ENCODE results near the gene PCDHA11. TPM values are rescaled to one million over a fixed set of nuclear protein-coding genes. Genes with fewer than 3 reads are reported as not detected.

PCDHA11 gene, protein sequence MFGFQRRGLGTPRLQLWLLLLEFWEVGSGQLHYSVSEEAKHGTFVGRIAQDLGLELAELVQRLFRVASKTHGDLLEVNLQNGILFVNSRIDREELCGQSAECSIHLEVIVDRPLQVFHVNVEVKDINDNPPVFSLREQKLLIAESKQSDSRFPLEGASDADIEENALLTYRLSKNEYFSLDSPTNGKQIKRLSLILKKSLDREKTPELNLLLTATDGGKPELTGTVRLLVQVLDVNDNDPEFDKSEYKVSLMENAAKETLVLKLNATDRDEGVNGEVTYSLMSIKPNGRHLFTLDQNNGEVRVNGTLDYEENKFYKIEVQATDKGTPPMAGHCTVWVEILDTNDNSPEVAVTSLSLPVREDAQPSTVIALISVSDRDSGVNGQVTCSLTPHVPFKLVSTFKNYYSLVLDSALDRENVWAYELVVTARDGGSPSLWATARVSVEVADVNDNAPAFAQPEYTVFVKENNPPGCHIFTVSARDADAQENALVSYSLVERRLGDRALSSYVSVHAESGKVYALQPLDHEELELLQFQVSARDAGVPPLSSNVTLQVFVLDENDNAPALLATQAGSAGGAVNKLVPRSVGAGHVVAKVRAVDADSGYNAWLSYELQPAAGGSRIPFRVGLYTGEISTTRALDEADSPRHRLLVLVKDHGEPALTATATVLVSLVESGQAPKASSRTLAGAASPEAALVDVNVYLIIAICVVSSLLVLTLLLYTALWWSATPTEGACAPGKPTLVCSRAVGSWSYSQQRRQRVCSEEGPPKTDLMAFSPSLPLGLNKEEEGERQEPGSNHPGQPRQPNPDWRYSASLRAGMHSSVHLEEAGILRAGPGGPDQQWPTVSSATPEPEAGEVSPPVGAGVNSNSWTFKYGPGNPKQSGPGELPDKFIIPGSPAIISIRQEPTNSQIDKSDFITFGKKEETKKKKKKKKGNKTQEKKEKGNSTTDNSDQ
- total RNA-seq (2014; rRNA removed; shearing (Covaris generic)) (22.9 and 26.5 TPM in 2 replicates), polyA plus RNA-seq (2016; fragmentation: Nextera tagmentation; extraction: Ambion mirVana) (8.5 and 11.6 TPM in 2 replicates)
- long read RNA-seq, full-length matches to known transcripts, result 3 of 3 reads
- long read RNA-seq, partial matches to known transcripts, result 0 of 3 reads
- long read RNA-seq, other reads (novel, unspliced or antisense), result 0 of 3 reads

DNA sequence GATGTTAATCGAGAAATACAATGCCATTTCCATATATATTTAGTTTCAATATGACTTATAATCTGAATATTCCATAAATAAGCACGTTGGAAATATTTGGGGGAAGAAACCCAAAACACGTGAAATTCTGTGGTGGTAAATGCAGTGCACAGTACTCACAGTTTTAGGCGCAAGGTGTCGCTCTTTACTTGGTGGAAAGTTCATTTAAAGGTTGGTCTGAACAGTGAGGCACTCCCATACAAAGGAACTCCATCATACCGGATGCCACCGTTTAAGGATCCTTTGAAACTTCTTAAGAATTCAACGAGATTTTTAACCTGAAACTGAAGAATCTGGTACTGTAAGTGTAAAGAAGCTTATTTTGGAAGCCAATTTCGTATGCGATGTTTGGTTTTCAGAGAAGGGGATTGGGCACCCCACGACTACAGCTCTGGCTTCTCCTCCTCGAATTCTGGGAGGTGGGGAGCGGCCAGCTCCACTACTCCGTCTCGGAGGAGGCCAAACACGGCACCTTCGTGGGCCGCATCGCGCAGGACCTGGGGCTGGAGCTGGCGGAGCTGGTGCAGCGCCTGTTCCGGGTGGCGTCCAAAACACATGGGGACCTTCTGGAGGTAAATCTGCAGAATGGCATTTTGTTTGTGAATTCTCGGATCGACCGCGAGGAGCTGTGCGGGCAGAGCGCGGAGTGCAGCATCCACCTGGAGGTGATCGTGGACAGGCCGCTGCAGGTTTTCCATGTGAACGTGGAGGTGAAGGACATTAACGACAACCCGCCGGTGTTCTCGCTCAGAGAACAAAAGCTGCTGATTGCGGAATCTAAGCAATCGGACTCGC, at the start of gene PCDHA11:
TSS of gene PCDHA11 (plus strand) at position 237 of the 834 bp plus-strand sequence. CDS start at position 384, 147 bp downstream.
- Mint-ChIP-seq H3K4me1 (peaks cover 11% of the 10 kb centered on the region), H3K27me3 (ENCODE audit: insufficient read depth, low read depth, poor library complexity) (no peaks in the 10 kb centered on the region), H3K27ac (peak within 1 kb of the TSS; percentile 86), H3K36me3 (ENCODE audit: low read depth) (peaks cover 38% of the 10 kb centered on the region), H3K4me3 (peak within 1 kb of the TSS; percentile 86), H3K9me3 (peaks cover 22% of the 10 kb centered on the region; the same call in 2 of the 3 replicates)
- H3F3A ChIP-seq (replicated peaks; ENCODE audit: low read depth), result no peaks in the 10 kb centered on the region
- H3K36me3 ChIP-seq (ENCODE audit: insufficient read depth), result no peaks in the 10 kb centered on the region; the same call in 1 of the 2 replicates
- no peaks in the 10 kb centered on the region for H3K27me3 ChIP-seq (ENCODE audit: insufficient read depth)
- peaks cover 27% of the 10 kb centered on the region for H3K79me2 ChIP-seq (replicated peaks; ENCODE audit: insufficient read depth)
- ATAC-seq, result peak; percentile 94
- H3K4me1 ChIP-seq (ENCODE audit: insufficient read depth), result 0 out of 2 replicates have a peak, but pooled peaks cover 9% of the 10 kb centered on the region
- H4K20me1 ChIP-seq (replicated peaks; ENCODE audit: insufficient read depth), result no peaks in the 10 kb centered on the region; the same call in 1 of the 2 replicates
- H3K4me2 ChIP-seq, result peak within 1 kb of the TSS; percentile 72
- peak within 1 kb of the TSS; percentile 59 for H3K4me3 ChIP-seq
- no peaks in the 10 kb centered on the region for H3K9me2 ChIP-seq (ENCODE audit: insufficient read depth)
- no peak within 1 kb of the TSS for H2AFZ ChIP-seq
- peak within 1 kb of the TSS; percentile 48; the same call in 1 of the 2 replicates for H3K27ac ChIP-seq (ENCODE audit: low read depth)
- DNase-seq (ENCODE audit: low spot score), result peak; percentile 87
- TF ChIP-seq STAT1 (IDR thresholded peaks at IDR 0.05; ENCODE audit: unreplicated experiment), result no peak
- TF ChIP-seq CREB1 (CRISPR knock-in tag; IDR thresholded peaks at IDR 0.05; ENCODE audit: low read depth), result no peak
- TF ChIP-seq NANOG (IDR thresholded peaks at IDR 0.05; ENCODE audit: borderline replicate concordance), result peak; percentile 34; the same call in 1 of the 2 replicates
- TF ChIP-seq, protein P1, sequence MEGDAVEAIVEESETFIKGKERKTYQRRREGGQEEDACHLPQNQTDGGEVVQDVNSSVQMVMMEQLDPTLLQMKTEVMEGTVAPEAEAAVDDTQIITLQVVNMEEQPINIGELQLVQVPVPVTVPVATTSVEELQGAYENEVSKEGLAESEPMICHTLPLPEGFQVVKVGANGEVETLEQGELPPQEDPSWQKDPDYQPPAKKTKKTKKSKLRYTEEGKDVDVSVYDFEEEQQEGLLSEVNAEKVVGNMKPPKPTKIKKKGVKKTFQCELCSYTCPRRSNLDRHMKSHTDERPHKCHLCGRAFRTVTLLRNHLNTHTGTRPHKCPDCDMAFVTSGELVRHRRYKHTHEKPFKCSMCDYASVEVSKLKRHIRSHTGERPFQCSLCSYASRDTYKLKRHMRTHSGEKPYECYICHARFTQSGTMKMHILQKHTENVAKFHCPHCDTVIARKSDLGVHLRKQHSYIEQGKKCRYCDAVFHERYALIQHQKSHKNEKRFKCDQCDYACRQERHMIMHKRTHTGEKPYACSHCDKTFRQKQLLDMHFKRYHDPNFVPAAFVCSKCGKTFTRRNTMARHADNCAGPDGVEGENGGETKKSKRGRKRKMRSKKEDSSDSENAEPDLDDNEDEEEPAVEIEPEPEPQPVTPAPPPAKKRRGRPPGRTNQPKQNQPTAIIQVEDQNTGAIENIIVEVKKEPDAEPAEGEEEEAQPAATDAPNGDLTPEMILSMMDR (conservative IDR thresholded peaks at IDR 0.05; ENCODE audit: low read depth in 2 of 2), result peak; percentile 76 to 82
- TF ChIP-seq, protein P2, sequence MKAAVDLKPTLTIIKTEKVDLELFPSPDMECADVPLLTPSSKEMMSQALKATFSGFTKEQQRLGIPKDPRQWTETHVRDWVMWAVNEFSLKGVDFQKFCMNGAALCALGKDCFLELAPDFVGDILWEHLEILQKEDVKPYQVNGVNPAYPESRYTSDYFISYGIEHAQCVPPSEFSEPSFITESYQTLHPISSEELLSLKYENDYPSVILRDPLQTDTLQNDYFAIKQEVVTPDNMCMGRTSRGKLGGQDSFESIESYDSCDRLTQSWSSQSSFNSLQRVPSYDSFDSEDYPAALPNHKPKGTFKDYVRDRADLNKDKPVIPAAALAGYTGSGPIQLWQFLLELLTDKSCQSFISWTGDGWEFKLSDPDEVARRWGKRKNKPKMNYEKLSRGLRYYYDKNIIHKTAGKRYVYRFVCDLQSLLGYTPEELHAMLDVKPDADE (IDR thresholded peaks at IDR 0.05), result no peak
- TF ChIP-seq, protein P3, sequence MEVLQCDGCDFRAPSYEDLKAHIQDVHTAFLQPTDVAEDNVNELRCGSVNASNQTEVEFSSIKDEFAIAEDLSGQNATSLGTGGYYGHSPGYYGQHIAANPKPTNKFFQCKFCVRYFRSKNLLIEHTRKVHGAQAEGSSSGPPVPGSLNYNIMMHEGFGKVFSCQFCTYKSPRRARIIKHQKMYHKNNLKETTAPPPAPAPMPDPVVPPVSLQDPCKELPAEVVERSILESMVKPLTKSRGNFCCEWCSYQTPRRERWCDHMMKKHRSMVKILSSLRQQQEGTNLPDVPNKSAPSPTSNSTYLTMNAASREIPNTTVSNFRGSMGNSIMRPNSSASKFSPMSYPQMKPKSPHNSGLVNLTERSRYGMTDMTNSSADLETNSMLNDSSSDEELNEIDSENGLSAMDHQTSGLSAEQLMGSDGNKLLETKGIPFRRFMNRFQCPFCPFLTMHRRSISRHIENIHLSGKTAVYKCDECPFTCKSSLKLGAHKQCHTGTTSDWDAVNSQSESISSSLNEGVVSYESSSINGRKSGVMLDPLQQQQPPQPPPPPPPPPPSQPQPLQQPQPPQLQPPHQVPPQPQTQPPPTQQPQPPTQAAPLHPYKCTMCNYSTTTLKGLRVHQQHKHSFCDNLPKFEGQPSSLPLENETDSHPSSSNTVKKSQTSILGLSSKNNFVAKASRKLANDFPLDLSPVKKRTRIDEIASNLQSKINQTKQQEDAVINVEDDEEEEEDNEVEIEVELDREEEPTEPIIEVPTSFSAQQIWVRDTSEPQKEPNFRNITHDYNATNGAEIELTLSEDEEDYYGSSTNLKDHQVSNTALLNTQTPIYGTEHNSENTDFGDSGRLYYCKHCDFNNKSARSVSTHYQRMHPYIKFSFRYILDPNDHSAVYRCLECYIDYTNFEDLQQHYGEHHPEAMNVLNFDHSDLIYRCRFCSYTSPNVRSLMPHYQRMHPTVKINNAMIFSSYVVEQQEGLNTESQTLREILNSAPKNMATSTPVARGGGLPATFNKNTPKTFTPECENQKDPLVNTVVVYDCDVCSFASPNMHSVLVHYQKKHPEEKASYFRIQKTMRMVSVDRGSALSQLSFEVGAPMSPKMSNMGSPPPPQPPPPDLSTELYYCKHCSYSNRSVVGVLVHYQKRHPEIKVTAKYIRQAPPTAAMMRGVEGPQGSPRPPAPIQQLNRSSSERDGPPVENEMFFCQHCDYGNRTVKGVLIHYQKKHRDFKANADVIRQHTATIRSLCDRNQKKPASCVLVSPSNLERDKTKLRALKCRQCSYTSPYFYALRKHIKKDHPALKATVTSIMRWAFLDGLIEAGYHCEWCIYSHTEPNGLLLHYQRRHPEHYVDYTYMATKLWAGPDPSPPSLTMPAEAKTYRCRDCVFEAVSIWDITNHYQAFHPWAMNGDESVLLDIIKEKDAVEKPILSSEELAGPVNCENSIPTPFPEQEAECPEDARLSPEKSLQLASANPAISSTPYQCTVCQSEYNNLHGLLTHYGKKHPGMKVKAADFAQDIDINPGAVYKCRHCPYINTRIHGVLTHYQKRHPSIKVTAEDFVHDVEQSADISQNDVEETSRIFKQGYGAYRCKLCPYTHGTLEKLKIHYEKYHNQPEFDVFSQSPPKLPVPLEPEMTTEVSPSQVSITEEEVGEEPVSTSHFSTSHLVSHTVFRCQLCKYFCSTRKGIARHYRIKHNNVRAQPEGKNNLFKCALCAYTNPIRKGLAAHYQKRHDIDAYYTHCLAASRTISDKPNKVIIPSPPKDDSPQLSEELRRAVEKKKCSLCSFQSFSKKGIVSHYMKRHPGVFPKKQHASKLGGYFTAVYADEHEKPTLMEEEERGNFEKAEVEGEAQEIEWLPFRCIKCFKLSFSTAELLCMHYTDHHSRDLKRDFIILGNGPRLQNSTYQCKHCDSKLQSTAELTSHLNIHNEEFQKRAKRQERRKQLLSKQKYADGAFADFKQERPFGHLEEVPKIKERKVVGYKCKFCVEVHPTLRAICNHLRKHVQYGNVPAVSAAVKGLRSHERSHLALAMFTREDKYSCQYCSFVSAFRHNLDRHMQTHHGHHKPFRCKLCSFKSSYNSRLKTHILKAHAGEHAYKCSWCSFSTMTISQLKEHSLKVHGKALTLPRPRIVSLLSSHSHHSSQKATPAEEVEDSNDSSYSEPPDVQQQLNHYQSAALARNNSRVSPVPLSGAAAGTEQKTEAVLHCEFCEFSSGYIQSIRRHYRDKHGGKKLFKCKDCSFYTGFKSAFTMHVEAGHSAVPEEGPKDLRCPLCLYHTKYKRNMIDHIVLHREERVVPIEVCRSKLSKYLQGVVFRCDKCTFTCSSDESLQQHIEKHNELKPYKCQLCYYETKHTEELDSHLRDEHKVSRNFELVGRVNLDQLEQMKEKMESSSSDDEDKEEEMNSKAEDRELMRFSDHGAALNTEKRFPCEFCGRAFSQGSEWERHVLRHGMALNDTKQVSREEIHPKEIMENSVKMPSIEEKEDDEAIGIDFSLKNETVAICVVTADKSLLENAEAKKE (CRISPR knock-in tag; IDR thresholded peaks at IDR 0.05), result no peak
- TF ChIP-seq POLR2AphosphoS5 (IDR thresholded peaks at IDR 0.05; ENCODE audit: low read depth), result peak; percentile 44; the same call in 1 of the 2 replicates
- no peak for TF ChIP-seq ZNF331 (CRISPR knock-in tag; IDR thresholded peaks at IDR 0.05; ENCODE audit: low read depth)

Measured in GM23338 (cell line).